Measurements from ENCODE around the gene MRPS22.
"Not testable (repeated sequence)": the region's sequence is repeated elsewhere in the genome, so short reads cannot be mapped to it uniquely, and the experiment has no call there.

The MRPS22 gene

DNA sequence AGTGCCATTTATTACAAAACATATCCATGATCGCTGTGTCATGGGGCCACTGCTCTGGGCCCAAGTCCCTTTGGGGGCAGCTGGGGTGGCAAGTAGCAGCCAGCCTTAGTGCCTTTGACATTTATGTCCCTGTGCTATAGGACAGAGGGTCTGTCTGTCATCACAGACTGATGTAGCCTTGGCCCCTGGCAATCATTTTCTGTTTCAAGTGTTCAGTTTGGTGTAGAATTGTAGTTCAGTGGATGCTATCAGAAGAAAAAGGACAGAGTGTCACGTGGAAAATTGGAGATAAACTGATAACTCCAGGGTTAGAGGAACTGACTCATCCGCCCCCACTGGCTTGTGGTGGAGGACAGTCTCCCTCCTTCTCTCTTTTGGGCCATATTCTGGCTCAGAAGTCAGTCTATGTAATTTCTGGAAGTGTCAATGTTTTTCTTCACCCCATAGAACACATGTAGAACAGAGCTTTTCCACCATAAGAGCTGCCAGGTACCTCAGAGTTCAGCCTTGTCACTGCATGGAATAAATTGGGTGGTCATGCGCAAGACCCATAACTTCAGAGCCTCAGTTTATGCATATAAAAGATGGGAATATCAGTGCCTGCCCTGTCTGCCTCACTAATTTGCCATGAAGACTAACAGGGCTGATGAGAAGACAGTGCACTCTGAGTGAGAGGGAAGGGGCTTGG, 4.5 kb upstream of the MRPS22 start:
- DNase-seq (ENCODE audit: low read depth in 2 of 2) = no peak

GRCh38 chr3:139340784-139341183, 3.0 kb upstream of the MRPS22 start:
- DNase-seq (ENCODE audit: low read depth in 2 of 2) = no peak

DNA sequence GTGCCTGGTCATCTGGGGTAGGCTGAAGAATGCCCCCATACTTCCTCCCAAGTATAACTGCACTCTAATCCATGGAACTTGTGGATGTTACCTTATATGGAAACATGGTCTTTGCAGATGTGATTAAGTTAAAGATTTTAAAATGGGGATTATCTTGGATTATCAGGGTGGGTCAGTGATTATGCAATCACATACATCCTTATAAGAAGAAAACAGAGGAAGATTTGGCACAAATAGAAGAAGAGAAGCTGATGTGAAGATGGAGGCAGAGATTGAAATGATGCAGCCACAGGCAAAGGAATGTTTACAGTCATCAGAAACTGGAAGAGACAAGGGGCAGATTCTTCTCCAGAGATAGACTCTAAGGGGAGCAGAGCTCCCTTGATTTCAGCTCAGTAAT, 1.8 kb upstream of the MRPS22 start:
- DNase-seq (ENCODE audit: low read depth in 2 of 2) = no peak

DNA sequence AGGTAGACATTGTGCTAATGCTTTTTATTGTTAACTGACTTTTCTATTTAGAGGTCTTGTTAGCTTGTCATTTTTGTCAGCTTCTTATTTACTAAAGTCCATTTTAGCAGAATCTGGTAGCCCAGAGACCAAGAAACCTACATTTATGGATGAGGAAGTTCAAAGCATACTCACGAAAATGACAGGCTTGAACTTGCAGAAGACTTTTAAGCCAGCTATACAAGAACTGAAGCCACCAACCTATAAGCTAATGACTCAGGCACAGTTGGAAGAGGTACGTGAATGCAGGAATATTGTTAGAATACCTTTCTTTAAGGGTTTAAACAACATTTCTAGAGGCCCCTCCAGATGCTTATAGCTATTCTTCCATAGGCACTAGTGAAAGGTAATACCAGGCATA, 3.0 kb downstream of the MRPS22 start:
- no peak for DNase-seq (ENCODE audit: low read depth in 2 of 2)

DNA sequence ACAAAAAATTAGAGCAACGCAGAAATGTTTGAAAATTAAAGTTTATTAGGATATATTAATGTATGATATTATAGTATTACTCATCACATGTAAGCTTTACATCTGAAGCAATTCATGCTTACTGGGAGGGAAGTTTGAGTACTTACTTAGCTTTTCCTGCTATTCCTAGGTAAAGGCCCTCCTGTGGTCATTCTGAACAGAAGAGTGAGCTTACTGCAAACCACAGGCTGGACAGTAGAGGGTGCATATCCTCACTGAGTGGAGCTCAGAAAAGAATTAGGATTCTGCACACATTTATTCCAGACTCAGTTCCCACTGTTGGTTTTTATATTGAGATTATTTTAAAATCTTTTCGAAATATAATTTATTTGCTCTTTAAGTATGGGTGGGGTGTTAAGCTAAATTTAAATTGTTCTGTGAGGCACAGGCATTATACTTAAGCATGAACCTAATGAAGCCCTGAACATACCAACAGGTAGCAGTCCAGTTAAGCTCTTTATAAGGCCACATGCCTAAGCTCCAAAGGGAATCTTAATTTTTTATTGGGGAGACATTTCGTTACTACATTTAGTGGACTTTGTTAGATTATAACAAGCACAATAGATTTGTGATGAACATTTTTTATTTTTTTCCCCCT, 10.2 kb downstream of the MRPS22 start:
- no peak for DNase-seq (ENCODE audit: low read depth in 2 of 2)

DNA sequence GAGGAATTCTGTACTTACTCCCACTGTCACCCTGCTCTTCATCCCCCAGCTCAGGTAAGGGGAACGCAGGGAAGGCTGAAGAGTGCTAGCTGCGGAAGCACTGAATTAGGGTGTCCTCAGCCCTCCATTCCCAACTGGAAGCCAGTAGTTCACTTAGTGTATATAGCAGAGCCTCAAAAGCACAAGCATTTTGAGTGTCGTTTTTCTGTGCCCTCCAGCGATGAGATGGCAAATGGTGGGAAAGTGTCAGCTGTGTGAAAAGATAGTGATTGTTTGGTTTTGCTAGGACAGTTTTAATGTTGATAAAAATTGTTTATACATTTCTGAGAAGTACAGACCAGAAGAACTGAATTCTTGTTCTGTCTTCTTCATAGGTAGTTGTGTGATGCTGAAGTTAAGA, 10.8 kb downstream of the MRPS22 start:
- no peak for DNase-seq (ENCODE audit: low read depth in 2 of 2)

DNA sequence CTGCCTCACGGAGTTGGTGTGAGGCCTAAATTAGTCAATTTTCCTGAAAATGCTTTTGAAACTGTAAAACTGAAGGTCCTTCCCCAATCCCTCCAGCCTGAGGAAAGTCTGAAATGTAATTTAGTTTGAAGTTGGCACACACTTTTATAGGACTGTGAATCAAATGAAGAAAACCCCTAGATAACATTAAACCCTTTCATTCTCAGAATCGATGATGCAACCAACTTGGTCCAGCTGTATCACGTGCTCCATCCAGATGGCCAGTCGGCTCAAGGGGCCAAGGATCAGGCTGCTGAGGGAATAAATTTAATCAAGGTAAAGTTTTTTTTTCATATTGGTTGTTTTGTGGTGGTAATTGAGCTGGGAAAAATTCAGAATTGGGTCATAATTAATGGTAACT, 11.7 kb downstream of the MRPS22 start:
- DNase-seq (ENCODE audit: low read depth in 2 of 2) = no peak

GRCh38 chr3:139355891-139356290, 12.1 kb downstream of the MRPS22 start:
- no peak for DNase-seq (ENCODE audit: low read depth in 2 of 2)

DNA sequence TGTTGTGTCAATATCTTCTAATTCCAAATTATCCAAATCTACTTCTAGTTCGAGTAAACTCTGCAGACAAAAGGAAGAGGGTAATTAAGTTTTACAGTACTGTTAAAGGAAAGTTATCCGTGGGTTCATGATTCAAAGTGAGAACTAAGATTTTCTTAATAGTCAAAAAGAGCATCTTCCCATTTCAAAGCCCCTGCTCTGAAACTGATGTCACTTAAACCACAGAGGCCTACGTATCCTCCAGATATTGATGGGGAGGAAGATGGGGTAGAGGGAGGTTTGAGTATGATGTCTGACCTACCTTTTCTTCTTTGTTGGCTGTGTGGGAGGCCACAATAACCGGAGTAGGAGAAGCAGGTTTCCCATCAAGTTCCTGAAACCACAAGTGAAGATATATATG, 14.1 kb downstream of the MRPS22 start:
- DNase-seq (ENCODE audit: low read depth in 2 of 2) = no peak

- no peak for DNase-seq (ENCODE audit: low read depth in 2 of 2)
These were observed 15.2 kb downstream of the MRPS22 start for GRCh38 chr3:139358841-139359562.

DNA sequence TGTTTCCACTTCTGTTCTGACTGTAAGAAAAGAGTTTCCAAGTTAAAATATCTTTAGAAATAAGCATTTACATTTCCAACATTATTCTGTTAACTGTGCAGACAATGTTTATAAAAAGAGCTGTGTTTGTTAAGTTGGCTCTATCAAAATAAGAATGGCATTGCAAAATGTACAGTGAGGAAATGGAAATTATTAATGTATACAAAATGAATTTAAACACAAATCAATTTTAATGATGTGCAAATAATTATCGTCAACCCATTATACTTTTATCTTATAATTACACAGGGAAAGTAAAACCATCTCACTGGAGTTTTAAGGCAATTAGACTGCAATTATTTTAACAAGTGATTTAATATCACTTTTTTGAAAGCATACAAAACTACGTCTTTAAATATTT, 17.5 kb downstream of the MRPS22 start:
- DNase-seq (ENCODE audit: low read depth in 2 of 2) = no peak

GRCh38 chr3:139364549-139364948, 20.7 kb downstream of the MRPS22 start:
- no peak for DNase-seq (ENCODE audit: low read depth in 2 of 2)

GRCh38 chr3:139374099-139374498, 30.3 kb downstream of the MRPS22 start:
- DNase-seq (ENCODE audit: low read depth in 2 of 2) = no peak

DNA sequence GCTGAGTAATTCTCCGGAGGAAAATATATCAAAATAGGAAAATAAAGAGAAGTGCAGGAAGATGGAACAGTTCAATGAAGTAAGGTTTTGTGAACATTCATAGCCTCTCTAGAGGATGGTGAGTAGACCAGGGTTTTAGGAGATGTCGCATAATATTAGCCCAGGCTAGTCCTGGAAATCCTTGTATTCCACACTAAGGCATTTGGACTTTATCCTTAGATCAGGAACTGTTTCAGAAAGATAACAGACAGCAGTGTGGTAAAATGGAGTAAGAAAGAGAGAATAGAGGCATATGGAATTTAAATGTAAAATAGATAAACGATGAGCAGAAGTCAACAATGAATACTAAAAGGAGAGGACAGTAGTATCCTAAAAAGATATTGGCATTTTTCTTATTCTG, 33.6 kb downstream of the MRPS22 start:
- DNase-seq (ENCODE audit: low read depth in 2 of 2) = no peak

DNA sequence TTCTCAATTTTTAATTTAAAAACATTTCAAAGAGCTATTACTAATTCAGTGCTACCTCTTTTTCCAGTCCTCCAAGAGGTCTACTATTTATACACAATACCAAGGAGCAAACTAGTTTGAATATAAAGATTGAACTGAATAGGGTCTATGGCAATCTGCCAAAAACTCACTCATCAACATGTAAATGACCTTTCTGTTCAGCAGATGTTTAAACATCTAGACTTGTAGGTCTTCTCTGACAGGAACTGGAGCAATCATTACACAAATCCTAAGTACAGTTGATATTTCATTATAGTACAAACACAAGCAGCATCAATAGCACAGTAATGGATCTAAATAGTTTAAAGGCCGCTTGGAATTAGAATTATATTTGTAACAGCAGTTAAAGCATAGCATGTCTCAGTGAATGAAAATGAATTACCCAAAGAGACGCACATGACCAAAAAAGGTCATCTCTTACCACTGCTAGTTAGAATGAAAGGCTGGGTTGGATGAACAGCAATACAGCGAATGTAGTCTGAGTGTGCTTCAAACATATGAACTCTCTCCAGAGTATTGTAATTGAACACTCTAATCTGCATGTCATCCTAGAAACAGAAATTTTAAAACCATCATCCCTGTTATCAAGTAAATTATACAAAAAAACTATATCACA, 34.9 kb downstream of the MRPS22 start:
- no peak for DNase-seq (ENCODE audit: low read depth in 2 of 2)

- DNase-seq (ENCODE audit: low read depth in 2 of 2) = no peak
These were observed 36.8 kb downstream of the MRPS22 start for GRCh38 chr3:139380575-139380974.

DNA sequence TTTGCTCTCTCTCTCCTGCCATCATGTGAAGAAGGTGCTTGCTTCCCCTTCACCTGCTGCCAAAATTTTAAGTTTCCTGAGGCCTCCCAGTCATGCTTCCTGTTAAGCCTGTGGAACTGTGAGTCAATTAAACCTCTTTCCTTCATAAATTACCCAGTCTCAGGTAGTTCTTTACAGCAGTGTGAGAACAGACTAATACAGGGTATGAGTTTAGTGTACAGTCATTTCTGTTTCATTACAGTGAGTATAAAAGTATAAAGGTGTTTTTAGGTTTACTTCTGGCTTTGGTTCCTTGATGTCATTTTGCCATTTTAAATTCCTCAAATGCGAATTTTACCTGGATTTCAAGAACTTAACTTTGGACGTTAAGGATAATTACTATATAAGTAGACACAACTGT, 38.5 kb downstream of the MRPS22 start:
- not testable (repeated sequence) for DNase-seq (ENCODE audit: low read depth in 2 of 2)

DNA sequence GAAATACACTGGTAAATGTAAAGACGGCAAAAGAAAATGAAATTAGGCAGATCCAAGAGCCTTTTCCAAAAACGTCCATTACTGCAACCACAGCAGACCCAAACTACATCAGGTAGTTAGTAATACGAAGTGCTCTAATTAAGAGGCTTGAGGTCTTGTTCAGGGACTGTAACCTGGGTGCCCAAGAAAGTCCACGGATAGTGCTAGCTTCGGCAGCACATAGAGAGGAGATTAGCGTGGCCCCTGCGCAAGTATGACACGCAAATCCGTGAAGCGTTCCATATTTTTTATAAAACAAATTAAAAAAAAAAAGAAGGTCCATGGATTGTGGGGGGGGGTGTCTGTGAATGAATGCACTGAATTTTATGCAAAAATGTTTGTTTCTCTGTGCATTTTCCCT, 44.3 kb downstream of the MRPS22 start:
- no peak for DNase-seq (ENCODE audit: low read depth in 2 of 2)

DNA sequence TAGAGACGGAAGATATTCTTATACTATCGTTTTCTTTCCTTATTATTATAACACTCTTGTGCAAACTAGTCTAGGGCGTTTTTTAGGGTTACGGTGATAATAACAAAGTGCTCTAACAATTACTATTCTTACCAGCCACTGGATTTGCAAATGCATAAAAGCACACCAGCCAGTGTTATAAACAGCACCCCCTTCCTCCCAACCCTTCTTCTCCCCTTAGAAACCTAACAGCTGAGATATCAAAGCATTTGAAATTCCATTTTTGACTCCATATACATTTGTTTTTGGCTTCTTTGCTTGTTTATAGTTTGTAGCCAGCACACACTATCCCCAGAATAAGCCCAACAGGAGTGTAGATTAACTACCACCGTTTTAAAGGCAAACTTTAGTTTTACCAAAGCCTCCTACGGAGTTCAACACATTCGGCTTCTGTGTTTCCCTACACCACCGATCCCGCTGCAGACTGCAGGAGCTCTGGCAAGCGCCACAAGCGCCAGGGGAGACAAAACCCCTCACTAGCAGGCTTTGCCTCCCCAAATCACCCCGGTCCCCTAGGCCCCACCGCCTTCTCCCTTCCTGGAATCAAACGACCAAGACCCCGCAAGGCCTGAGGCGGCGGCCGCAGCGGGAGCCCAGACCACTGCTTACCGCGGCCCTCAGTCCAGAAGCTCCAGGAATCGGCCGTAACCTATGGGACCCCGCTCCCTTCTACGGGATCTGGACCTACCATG, 45.2 kb downstream of the MRPS22 start:
- peak; percentile 1 to 3 for DNase-seq (ENCODE audit: low read depth in 2 of 2)

DNA sequence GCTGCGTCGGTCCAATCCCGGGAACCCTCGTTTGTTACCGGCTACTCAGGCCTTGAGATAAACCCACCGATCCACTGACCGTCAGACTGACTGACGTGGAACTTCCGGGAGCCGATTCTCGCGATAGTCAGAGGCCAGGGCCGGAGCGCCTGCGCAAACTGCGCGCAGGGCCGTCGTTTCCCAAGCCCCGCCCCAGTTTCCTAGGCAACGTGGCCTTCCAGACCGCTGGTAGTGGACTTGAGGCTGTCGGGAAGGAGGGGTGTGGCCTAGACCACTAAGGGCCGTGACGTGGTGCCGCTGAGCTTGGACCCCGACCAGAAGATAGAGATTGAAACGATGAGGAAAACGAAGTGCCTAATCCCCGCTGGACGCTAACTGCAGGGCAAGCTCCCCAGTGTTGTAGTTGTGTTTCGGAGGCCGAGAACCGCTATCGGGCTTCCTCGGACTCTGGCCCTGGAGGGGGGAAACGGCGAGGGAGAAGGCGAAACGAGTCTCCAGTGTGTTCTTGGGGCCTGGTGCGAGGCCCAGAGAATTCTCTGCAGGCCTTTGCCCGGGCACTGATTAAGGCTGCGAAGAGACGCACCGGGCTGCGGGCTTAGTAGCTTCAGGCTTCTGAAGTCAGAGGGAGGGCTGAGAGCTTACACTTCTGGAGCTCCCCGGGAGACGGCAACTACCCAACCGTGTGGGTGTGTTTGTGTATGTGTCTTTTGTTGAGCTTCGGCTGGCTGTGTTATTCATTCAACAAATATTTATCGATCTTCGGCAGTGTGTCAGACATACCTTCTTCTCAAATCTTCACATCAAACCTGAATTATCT, 45.9 kb downstream of the MRPS22 start, which contains the start of gene COPB2:
Gene COPB2 (minus strand): TSS at position 96 of the 817 bp plus-strand sequence. CDS start 97 bp downstream, outside the sequence.
- DNase-seq (ENCODE audit: low read depth in 2 of 2) = peak; percentile 92 to 97

DNA sequence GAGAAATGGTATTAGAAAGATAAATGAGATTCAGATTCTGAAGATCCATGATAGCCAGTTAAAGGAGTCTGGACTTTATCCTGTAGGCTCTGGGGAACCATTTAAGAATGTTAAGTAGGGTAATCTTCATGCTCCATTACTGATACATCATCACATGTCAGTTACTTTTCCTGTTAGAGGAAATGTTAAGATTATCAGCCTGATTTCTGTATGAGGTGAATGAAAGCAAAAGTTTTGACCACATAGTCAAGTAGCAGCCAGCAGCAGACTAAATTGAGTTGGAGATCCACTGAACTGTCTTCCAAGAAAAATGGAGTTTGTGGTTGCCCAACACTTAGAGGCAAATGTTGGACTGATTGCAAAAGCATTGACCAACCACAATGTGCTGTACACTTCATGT, 50.3 kb downstream of the MRPS22 start:
- DNase-seq (ENCODE audit: low read depth in 2 of 2) = no peak

All from activated CD8-positive, alpha-beta memory T cell treated with anti-CD3 and anti-CD28 coated beads for 4 hours (primary cell).